ENCODE measurements around the gene TGDS.

Gene TGDS

GRCh38 chr13:94568443-94568842, 27.5 kb downstream of the TGDS start:
- TF ChIP-seq CTCF (IDR thresholded peaks at IDR 0.05; ENCODE audit: borderline replicate concordance, control extremely low read depth, extremely low read depth, insufficient read depth, missing control alignments): no peak
- DNase-seq (ENCODE audit: low spot score): no peak
- in situ Hi-C loops (cut with MboI; ENCODE audit: low sequenced_read_pairs, unreplicated experiment): no loop called here

GRCh38 chr13:94567581-94567980, 28.4 kb downstream of the TGDS start:
- no peak for TF ChIP-seq CTCF (IDR thresholded peaks at IDR 0.05; ENCODE audit: borderline replicate concordance, control extremely low read depth, extremely low read depth, insufficient read depth, missing control alignments)
- DNase-seq (ENCODE audit: low spot score): no peak
- in situ Hi-C loops (cut with MboI; ENCODE audit: low sequenced_read_pairs, unreplicated experiment): no loop called here

- DNase-seq (ENCODE audit: low spot score): no peak
- TF ChIP-seq CTCF (IDR thresholded peaks at IDR 0.05; ENCODE audit: borderline replicate concordance, control extremely low read depth, extremely low read depth, insufficient read depth, missing control alignments): no peak
- in situ Hi-C loops (cut with MboI; ENCODE audit: low sequenced_read_pairs, unreplicated experiment): no loop called here
Observed at GRCh38 chr13:94561126-94561525, 34.8 kb downstream of the TGDS start.

GRCh38 chr13:94560116-94560515, 35.8 kb downstream of the TGDS start:
- TF ChIP-seq CTCF (IDR thresholded peaks at IDR 0.05; ENCODE audit: borderline replicate concordance, control extremely low read depth, extremely low read depth, insufficient read depth, missing control alignments): no peak
- in situ Hi-C loops (cut with MboI; ENCODE audit: low sequenced_read_pairs, unreplicated experiment): no loop called here
- DNase-seq (ENCODE audit: low spot score): no peak

- no peak for DNase-seq (ENCODE audit: low spot score)
- no peak for TF ChIP-seq CTCF (IDR thresholded peaks at IDR 0.05; ENCODE audit: borderline replicate concordance, control extremely low read depth, extremely low read depth, insufficient read depth, missing control alignments)
- in situ Hi-C loops (cut with MboI; ENCODE audit: low sequenced_read_pairs, unreplicated experiment): no loop called here
Observed at GRCh38 chr13:94559222-94559795, 36.6 kb downstream of the TGDS start.

- TF ChIP-seq CTCF (IDR thresholded peaks at IDR 0.05; ENCODE audit: borderline replicate concordance, control extremely low read depth, extremely low read depth, insufficient read depth, missing control alignments): no peak
- in situ Hi-C loops (cut with MboI; ENCODE audit: low sequenced_read_pairs, unreplicated experiment): no loop called here
- no peak for DNase-seq (ENCODE audit: low spot score)
Observed at GRCh38 chr13:94558716-94559115, 37.2 kb downstream of the TGDS start.

All from GM13976 (cell line).